Uterine smooth muscle cell (primary cell): ENCODE data around the gene IMP4. TPM values are rescaled to one million over a fixed set of nuclear protein-coding genes. Genes with fewer than 3 reads are reported as not detected.

Experiments used
- total RNA-seq: library from RNA; depleted of rRNA; stranded (reverse); fragments of >200 nt; gene quantifications from 2 replicates; pipeline ENCODE4 v1.2.3, GENCODE V29; 2014

Gene IMP4, protein sequence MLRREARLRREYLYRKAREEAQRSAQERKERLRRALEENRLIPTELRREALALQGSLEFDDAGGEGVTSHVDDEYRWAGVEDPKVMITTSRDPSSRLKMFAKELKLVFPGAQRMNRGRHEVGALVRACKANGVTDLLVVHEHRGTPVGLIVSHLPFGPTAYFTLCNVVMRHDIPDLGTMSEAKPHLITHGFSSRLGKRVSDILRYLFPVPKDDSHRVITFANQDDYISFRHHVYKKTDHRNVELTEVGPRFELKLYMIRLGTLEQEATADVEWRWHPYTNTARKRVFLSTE
- 80.9 and 118 TPM in 2 replicates for total RNA-seq

DNA sequence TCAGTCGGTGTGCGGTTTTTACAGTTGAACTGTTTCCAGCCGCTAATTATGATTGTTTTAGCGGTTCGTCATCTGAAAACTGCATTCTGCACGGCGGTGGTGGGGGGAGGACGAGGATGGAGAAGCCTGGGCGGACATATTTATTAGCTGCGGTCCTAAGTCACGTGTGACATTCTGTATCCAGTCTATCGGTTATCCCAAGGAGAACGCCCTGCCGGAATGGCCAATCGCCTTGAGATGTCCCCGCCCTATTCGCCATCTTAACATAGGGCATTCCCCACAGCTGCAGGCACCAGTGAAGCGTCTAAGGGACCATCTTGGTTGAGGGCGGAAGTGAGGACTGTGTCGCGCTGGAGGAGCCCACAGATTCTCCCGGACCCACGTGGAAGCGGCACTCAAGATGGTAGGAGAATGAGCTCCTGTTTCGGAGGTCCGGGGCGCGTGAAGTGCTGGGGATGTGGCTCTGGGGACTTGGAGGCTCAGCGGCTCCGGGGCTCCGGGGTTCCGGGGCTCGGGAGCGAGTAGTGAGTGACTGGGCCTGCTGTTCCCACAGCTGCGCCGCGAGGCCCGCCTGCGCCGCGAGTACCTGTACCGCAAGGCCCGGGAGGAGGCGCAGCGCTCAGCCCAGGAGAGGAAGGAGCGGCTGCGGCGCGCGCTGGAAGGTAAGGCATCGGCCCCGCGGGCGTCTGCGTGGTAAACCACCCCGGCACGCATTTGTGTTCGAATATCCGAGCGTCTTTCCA, at the start of gene IMP4:
Gene IMP4 (plus strand): TSS at position 365 of the 743 bp plus-strand sequence. CDS start 36 bp downstream, at position 401.

DNA sequence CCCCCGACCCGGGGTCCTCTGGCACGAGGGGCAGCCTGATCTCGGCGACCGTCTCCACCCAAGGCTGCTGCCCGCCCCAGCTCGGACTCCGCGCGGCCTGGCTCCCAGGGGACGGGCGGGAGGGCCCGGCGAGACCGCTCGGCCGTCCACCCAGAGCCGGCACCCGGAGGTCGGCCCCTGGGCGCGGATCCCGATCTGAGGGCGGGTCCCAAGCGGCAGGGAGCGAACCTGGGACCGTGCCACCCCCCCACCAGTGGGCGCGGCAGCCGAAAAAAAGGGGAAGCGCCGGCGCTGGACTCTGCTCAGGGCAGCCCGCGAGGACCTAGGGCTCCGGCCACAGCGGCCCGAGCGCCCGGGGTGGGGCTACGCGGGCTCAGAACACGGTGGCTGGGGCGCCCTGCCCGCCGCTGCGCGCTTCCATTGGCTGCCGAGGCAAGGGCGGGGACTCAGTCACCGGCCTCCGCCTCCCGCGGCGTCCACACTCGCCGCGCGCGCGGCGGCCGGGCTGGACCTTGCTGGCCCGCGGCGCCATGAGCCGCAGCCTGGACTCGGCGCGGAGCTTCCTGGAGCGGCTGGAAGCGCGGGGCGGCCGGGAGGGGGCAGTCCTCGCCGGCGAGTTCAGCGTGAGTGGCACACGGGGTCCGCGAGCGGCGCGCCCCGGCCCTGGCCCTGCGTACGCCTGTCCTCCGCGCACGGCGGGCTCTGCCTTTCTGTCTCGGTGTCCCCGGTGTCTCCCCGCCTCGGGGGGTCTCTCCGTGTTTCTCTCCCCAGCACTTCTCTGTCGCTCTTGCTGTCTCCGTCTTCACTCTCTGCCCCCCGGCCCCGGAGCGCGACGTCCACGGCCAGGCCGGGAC, 13.1 kb downstream of the IMP4 start, which contains the start of gene PTPN18:
Gene PTPN18 (plus strand): TSS at position 479 of the 854 bp plus-strand sequence. CDS start 52 bp downstream, at position 531.

Other genes with a start within 250 kb of the IMP4 start
- 0.22 TPM in 1 of 2 replicates, not detected in the other for gene POTEF, start 213.7 kb upstream of the IMP4 start, total RNA-seq
- gene CCDC74B, start 197.8 kb upstream of the IMP4 start, total RNA-seq = 7.5 and 9.8 TPM in 2 replicates
- gene SMPD4, start 161.3 kb upstream of the IMP4 start, total RNA-seq = 12.7 and 18.9 TPM in 2 replicates
- 146 and 210 TPM in 2 replicates for gene MZT2B, start 160.6 kb upstream of the IMP4 start, total RNA-seq
- gene TUBA3E, start 144.5 kb upstream of the IMP4 start, total RNA-seq = not detected in 2 replicates
- 11.0 and 16.0 TPM in 2 replicates for gene PTPN18, start 13.2 kb downstream of the IMP4 start, total RNA-seq
- gene POTEI, start 166.4 kb downstream of the IMP4 start, total RNA-seq = not detected in 2 replicates
- gene CFC1B, start 178.3 kb downstream of the IMP4 start, total RNA-seq = not detected in 2 replicates